ENCODE data around the gene SAMD4A. TPM values are rescaled to one million over a fixed set of nuclear protein-coding genes. Genes with fewer than 3 reads are reported as not detected.
A peak's percentile ranks its signal among the peaks of the same experiment; 100 is the strongest.

The SAMD4A gene
- total and polyA plus RNA-seq, 8 donors: 2.9 to 12.2 (median 9.4) TPM

DNA sequence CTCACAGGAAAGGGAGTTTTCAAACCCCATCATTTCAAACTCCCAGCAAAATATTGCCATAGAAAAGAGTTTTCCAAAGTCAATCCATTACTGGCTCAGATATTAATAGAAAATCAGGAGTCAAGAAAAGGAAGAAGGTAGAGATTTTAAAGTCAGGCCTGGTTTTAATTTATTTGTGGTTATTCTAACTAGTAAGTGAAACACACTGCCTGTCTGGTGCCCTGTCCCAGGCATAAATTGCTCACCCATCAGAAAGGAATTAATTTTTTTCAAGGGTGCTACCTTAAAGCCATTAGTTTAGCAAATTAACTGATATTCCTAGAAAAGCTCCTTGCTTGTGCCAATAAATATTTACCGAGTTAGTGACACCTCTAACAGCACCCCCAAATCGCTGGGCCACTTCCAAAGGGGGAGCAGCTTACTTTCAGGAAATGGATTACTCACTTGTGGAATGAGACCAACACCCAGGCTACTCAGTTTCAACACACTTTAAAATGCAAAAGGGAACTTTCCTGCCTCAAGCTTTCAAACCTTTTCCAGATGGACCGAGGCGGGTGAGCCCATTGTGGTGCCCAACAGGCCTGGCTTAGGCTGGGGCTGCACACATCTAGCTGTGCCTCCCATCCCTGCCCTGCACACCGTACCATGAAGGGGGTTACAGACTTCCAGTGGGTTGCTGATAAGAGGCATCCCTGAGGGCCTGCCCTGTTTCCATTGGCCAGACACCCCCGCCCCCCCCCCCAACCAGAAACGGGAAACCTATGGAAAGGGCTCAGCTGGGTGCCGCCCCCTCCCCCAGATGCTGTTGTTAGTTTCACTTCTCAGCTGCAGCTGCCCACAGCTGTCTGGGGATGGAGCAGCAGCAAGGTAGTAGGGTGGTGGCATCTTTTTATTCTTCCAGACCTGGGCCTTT, 117.2 kb downstream of the SAMD4A start:
- WGBS, 2 donors: 59 to 64% methylated on average over 8 of the region's 8 CpGs
- peaks cover 0 to 3% (median 0%) of the 10 kb centered on the region in 3 donors for H3K4me1 ChIP-seq
- intact Hi-C loops (cut with DNase I): loop anchor here in 2 of 3 donors (5.0 to 10.0 kb wide), 3 partner anchors 81 to 112 kb away; no protein-coding TSS in a partner anchor
- no peaks in the 10 kb centered on the region for H3K36me3 ChIP-seq
- TF ChIP-seq, protein P1, sequence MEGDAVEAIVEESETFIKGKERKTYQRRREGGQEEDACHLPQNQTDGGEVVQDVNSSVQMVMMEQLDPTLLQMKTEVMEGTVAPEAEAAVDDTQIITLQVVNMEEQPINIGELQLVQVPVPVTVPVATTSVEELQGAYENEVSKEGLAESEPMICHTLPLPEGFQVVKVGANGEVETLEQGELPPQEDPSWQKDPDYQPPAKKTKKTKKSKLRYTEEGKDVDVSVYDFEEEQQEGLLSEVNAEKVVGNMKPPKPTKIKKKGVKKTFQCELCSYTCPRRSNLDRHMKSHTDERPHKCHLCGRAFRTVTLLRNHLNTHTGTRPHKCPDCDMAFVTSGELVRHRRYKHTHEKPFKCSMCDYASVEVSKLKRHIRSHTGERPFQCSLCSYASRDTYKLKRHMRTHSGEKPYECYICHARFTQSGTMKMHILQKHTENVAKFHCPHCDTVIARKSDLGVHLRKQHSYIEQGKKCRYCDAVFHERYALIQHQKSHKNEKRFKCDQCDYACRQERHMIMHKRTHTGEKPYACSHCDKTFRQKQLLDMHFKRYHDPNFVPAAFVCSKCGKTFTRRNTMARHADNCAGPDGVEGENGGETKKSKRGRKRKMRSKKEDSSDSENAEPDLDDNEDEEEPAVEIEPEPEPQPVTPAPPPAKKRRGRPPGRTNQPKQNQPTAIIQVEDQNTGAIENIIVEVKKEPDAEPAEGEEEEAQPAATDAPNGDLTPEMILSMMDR (IDR thresholded peaks at IDR 0.05): no peak
- ATAC-seq: peak in 3 of 4 donors; percentile 31 to 41 (median 36)
- peak in 1 of 6 donors; percentile 24 for DNase-seq
- H3K27ac ChIP-seq: no peak overlapping the region
- H3K27me3 ChIP-seq: no peaks in the 10 kb centered on the region
- no peak overlapping the region for H3K4me3 ChIP-seq
- no peak for FAIRE-seq
- no peaks in the 10 kb centered on the region for H3K9me3 ChIP-seq

DNA sequence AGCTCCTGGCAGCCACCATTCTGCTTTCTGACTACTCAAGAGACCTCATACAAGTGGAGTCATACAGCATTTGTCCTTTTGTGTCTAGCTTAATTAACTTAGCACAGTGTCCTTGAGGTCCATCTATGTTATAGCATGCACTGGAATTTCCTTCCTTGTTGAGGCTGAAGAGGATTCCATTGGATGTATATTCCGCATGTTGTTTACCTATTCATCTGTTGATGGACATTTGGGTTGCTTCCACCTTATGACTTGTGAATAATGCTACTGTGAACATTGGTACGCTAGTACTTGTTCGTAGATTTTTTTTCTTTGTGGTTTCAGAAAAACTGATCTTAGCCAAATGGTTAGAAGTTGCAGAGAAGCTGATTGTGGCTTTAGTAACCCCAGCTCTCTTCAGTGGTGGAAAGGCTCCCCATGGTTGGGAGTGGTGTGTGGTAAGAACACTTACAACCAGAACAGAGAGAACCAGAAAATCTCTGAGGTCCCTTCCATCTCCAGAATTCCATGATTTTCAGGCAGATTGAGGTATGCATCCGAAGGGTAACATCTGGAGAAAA, 118.4 kb downstream of the SAMD4A start:
- TF ChIP-seq, protein P1 (IDR thresholded peaks at IDR 0.05): no peak
- no peaks in the 10 kb centered on the region for H3K9me3 ChIP-seq
- H3K27ac ChIP-seq: peak overlapping the region in 1 of 4 donors; percentile 33
- intact Hi-C loops (cut with DNase I): loop anchor here in 2 of 3 donors (10.0 kb wide), 2 partner anchors 79 to 111 kb away; no protein-coding TSS in a partner anchor
- ATAC-seq (no peak), FAIRE-seq (no peak), DNase-seq (no peak)
- 89 to 94% methylated on average over 4 of the region's 4 CpGs for WGBS, 2 donors
- H3K4me1 ChIP-seq: peaks cover 0 to 3% (median 0%) of the 10 kb centered on the region in 3 donors
- H3K36me3 ChIP-seq: no peaks in the 10 kb centered on the region
- no peaks in the 10 kb centered on the region for H3K27me3 ChIP-seq
- H3K4me3 ChIP-seq: no peak overlapping the region

DNA sequence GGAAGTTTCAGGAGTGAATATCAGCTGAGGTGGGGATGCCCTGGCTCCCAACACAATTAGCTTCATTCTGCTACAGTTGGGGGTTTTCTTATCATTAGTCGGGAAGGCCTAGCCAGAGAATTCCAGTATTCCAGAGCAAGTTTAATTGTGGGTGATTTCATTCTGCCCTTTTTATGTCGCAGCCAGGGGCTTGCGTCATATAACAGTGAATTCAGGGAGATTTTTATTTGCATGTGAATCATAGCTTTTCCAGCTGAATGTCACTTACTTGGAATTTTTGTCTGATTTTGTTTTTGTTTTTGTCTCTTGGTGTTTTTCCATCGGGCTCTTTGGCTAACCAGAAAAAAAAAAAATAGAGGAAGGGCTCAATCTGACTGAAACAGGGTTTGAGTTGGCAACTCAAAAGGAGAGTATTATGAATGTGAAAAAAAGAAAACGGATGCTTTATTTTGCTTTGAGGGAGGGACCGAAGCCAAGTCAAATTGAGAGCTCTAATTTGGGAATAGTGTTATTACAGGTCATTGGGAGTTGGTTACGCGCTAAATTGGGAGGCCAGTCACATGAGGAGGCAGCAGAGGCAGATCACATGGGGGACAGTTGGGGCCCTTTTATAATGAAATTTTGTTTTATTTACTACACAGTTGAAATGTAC, 119.4 kb downstream of the SAMD4A start:
- FAIRE-seq (peak; percentile 29), ATAC-seq (peak in 2 of 4 donors; percentile 26), DNase-seq (no peak)
- H3K36me3 ChIP-seq: no peaks in the 10 kb centered on the region
- peak overlapping the region in 2 of 4 donors; percentile 25 to 33 for H3K27ac ChIP-seq
- intact Hi-C loops (cut with DNase I): loop anchor here in 2 of 3 donors (10.0 kb wide), 2 partner anchors 78 to 112 kb away; no protein-coding TSS in a partner anchor
- H3K4me1 ChIP-seq: peaks cover 0 to 3% (median 0%) of the 10 kb centered on the region in 3 donors
- no peak overlapping the region for H3K4me3 ChIP-seq
- no peaks in the 10 kb centered on the region for H3K9me3 ChIP-seq
- TF ChIP-seq, protein P1 (IDR thresholded peaks at IDR 0.05): no peak
- H3K27me3 ChIP-seq: no peaks in the 10 kb centered on the region
- WGBS, 2 donors: 78 to 85% methylated on average over 8 of the region's 8 CpGs

DNA sequence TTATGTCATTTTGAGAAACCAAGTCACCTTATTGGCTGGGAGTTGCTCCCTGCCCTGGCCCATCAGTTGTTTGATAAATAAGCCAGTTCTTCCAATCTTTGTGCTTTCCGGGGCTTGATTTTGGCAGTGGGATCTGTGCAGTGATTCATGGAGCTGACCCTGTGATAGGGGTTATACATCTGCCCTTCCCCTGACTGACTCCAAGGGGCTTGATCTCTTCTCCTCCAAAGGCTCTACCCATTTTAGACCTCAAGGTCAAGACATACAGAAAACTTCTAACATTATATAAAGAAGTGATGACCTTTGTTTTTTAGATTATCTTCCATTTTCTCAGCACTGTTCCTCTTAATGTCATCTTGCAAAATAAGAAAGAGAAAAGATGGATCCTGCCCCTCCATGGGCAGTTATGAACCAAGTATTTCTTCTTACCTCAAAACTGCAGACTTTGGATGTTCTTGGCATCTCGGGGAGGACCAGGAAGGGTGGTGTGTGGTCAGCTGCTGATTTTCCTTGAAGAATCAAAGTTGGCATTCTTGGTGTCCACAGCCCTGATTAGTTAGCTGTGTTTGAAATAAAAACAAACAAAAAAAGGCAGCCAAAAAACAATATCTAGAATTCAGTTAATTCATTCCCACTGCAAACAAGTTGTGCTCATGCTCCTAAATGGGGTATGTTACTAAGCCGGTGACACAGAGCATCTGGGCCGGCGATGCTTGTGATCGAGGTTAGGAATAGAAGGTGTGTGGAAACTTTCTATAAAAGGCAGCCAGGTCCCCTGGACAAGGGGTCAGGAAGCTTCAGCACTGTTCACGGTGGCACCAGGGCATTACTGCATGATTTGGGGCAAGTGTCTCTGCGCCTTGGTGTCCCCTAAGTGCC, 120.2 kb downstream of the SAMD4A start:
- TF ChIP-seq, protein P1 (IDR thresholded peaks at IDR 0.05): no peak
- Histone ChIP-seq H3K4me3 (no peak overlapping the region), H3K27me3 (no peaks in the 10 kb centered on the region), H3K9me3 (no peaks in the 10 kb centered on the region), H3K27ac (peak overlapping the region in 1 of 4 donors; percentile 10), H3K4me1 (peaks cover 0 to 3% (median 0%) of the 10 kb centered on the region in 3 donors), H3K36me3 (no peaks in the 10 kb centered on the region)
- intact Hi-C loops (cut with DNase I): loop anchor here in 2 of 3 donors (10.0 kb wide), 2 partner anchors 78 to 112 kb away; no protein-coding TSS in a partner anchor
- no peak for DNase-seq
- ATAC-seq: peak in 1 of 4 donors; percentile 35
- 43 to 44% methylated on average over 8 of the region's 8 CpGs for WGBS, 2 donors
- FAIRE-seq: no peak
